ENCODE results near the gene GIT2.

GIT2 gene

GRCh38 chr12:109996483-109996853 lies 300 bp upstream of the GIT2 start:
- no peak for TF ChIP-seq CTCF (conservative IDR thresholded peaks at IDR 0.05)
- peak overlapping the region; percentile 86 for H3K27ac ChIP-seq

GRCh38 chr12:109995361-109995685 lies 845 bp downstream of the GIT2 start:
- no peak for TF ChIP-seq CTCF (conservative IDR thresholded peaks at IDR 0.05)
- H3K27ac ChIP-seq: peak overlapping the region; percentile 86

GRCh38 chr12:109994401-109995175 lies 1.6 kb downstream of the GIT2 start:
- peak overlapping the region; percentile 86 for H3K27ac ChIP-seq
- no peak for TF ChIP-seq CTCF (conservative IDR thresholded peaks at IDR 0.05)

GRCh38 chr12:109993091-109993490 lies 3.1 kb downstream of the GIT2 start:
- TF ChIP-seq CTCF (conservative IDR thresholded peaks at IDR 0.05): no peak
- no peak overlapping the region for H3K27ac ChIP-seq

- no peak for TF ChIP-seq CTCF (conservative IDR thresholded peaks at IDR 0.05)
- H3K27ac ChIP-seq: no peak overlapping the region
These were observed 4.6 kb downstream of the GIT2 start for GRCh38 chr12:109991586-109991985.

- H3K27ac ChIP-seq: no peak overlapping the region
- TF ChIP-seq CTCF (conservative IDR thresholded peaks at IDR 0.05): no peak
These were observed 6.8 kb downstream of the GIT2 start for GRCh38 chr12:109989380-109989779.

- no peak for TF ChIP-seq CTCF (conservative IDR thresholded peaks at IDR 0.05)
- H3K27ac ChIP-seq: no peak overlapping the region
These were observed 7.3 kb downstream of the GIT2 start for GRCh38 chr12:109988903-109989302.
